Measurements from ENCODE around the gene ZNF485. TPM values are rescaled to one million over a fixed set of nuclear protein-coding genes. Genes with fewer than 3 reads are reported as not detected.
"Not testable (repeated sequence)": the region's sequence is repeated elsewhere in the genome, so short reads cannot be mapped to it uniquely, and the experiment has no call there.

Gene ZNF485
- total RNA-seq, 1 donor from 2014 or later: 5.2 TPM

DNA sequence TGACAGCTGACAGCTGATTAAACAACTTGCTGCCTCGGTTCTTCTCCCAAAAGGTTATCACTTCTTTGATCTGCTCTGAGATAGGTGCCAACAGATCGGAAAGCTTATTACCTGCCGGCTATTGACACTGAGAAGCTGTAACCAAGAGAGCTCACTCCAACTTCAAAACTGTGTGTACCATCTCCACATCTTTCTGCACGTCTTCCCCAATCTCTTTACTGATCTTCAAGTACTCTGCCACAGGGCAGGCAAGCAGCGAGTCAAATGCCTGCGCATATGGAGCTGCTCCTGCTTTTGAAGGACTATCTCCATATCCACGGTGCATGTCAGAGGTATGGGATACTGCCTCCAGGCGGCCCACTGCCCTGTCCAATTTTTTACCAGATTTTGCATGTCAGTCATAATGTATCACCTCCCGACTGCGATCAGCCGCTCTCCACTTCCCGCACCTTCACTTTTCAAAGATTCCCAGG is 352 bp upstream of the ZNF485 start:
- no peak for DNase-seq (ENCODE audit: low read depth)

DNA sequence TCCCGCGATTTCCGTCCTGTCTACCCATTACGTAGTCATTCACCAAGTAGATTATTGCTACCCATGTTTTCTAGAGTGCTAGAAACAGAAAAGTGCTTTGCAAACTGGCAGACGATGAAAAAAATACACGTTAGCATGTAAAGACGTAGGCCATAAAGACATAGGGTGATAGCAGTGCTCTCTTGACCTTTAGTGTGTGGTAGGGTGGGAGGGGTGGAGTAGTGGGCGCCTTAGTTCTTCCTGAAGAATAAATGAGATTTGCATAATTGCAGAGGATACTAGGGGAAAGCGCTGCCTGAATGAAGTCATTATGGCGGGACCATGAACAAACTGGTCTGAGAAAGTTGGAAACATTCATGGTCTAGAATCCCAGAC is 948 bp downstream of the ZNF485 start:
- no peak for DNase-seq (ENCODE audit: low read depth)

DNA sequence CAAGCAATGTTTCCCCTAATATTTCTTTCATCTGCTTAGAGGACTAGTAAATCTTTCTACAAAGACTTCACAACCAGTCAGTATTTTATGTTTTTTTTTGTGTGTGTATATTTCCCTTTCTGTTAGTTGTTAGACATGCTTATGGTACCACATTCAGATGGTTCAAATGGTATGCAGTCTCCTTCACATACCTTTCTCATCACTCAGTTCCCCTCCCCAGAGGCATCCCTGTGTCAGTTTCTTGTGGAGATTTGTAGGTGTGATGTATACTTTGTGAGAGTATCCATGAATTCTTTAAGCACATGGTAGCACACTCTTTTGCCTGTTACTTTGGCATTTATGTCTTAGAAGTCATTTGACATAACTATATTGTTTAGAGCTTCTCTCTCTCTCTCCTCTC is 4.4 kb downstream of the ZNF485 start:
- DNase-seq (ENCODE audit: low read depth): no peak

DNA sequence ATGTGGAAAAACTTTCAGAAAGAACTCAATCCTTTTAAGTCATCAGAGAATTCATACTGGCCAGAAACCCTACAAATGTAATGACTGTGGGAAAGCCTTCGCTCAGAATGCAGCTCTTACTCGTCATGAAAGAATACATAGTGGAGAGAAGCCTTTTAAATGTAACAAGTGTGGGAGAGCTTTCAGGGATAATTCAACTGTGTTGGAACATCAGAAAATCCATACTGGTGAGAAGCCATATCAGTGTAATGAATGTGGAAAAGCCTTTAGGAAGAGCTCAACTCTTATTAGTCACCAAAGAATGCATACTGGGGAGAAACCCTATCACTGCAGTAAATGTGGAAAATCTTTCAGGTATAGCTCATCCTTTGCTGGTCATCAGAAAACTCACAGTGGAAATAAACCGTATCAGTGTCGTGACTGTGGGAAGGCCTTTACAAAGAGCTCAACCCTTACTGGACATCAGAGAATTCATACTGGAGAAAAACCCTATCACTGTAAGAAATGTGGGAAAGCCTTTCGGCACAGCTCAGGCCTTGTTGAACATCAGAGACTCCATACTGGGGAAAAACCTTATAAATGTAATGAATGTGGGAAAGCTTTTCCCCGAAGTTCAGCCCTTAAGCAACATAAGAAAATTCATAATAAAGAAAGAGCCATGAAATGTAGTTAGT is 10.6 kb downstream of the ZNF485 start:
- DNase-seq (ENCODE audit: low read depth): no peak

DNA sequence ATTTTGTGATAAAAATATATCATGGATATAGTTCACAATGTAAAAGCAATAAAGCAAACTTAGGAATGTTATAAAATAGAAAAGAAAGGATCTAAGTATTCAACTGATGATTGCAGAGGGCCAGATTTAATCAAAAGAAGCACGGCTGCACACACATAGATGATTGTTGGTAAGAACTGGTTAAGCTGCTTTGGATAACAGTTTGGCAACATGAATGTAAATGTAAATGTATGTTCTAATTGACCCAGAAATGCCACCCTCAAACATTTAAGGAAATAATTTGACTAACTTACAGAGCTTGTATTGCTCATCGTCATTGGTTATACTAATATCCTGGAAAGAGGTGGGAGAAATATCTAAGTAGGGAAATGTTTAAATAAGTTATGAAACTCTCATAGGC is 13.1 kb downstream of the ZNF485 start:
- no peak for DNase-seq (ENCODE audit: low read depth)

DNA sequence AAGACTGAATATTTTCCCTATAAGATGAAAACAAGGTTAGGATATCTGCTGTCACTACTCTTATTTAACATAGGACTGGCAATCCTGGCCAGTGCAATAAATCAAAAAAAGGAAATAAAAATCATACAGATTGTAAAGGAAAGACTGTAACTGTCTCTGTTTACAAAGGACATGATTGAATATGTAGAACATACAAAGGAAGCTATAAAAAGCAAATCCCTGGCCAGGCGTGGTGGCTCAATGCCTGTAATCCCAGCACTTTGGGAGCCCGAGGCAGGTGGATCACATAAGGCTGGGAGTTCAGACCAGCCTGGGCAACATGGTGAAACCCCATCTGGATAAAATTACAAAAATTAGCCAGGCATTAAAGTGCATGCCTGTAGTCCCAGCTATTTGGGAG is 15.8 kb downstream of the ZNF485 start:
- no peak for DNase-seq (ENCODE audit: low read depth)

DNA sequence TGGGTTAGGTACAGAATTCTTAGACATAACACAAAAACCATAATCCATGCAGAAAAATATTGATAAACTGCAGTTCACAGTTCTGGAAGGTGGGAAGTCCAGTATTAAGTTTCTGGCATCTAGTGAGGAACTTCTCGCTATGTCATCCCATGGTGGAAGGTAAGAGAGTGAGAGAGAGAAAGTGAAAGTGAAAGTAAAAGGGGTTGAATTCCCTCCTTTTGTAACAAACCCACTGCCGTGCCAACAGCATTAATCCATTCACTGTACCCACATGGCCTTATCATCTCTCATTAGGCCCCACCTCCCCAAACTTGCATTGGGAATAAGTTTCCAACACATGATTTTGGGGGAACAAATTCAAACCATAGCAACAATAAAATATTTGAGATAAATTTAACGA is 17.1 kb downstream of the ZNF485 start:
- peak; percentile 20 for DNase-seq (ENCODE audit: low read depth)

DNA sequence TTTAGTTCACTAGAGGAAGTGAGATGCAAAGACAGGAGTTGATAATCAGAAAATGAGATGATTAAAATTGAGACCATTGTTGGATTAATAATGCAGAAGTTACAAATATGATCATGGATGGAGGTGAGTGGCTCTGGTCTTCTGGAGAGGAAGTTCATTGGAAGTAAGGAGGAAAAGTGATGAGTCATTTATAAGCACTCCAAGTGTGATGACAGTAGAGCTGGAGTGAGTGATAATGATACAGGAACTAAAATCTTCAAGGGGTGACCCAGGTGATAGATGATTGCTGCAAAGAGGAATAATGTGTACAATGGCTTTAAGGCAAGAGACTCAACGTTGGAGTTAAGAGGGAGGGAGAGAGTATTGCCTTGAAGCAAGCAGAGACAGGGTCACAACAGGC is 21.7 kb downstream of the ZNF485 start:
- DNase-seq (ENCODE audit: low read depth): no peak

DNA sequence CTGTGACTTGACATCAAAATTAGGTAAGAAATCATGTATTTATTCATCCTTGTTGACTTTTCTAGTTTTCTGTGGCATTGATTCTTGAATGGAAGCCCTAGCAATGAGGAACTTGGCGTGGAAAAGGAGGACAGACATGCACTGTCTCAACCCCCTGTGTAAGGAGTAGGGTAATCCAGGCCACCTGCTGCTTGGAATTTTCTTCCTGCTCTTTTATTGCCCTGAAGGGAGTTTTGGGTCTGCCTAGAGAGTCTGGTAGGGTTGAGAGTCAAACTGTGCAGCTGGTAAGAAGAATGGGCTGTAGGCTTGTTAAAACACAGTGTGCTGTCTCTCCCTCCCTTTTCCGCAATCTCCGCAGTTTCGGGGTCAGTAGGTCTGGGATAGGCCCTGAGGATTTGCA is 22.7 kb downstream of the ZNF485 start:
- no peak for DNase-seq (ENCODE audit: low read depth)

DNA sequence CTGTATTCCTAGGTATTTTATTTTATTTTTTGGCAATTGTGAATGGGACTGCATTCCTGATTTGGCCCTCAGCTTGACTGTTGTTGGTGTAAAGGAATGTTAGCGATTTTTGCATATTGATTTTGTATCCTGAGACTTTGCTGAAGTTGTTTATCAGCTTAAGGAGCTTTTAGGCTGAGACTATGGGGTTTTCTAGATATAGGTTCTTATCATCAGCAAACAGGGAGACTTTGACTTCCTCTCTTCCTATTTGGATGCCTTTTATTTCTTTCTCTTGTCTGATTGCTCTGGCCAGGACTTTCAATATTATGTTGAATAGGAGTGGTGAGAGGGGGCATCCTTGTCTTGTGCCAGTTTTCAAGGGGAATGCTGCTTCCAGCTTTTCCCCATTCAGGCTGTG is 29.6 kb downstream of the ZNF485 start:
- DNase-seq (ENCODE audit: low read depth): not testable (repeated sequence)

DNA sequence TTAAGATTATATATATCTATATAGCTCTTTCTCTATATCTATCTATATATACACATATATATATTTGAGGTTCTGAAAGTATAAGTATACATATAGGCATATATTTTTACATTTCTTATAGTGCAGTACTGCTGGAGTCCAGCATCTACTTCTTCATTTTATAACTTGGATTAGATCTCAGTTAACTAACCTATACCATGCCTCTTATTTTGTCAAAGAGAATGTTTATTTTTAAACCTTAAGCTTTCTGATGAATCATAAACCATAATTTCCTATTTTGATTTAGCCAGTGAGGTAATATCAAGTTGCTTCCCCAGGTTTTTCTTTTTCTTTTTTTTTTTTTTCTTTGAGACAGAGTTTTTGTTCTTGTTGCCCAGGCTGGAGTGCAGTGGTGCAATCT is 34.4 kb downstream of the ZNF485 start:
- DNase-seq (ENCODE audit: low read depth): no peak

DNA sequence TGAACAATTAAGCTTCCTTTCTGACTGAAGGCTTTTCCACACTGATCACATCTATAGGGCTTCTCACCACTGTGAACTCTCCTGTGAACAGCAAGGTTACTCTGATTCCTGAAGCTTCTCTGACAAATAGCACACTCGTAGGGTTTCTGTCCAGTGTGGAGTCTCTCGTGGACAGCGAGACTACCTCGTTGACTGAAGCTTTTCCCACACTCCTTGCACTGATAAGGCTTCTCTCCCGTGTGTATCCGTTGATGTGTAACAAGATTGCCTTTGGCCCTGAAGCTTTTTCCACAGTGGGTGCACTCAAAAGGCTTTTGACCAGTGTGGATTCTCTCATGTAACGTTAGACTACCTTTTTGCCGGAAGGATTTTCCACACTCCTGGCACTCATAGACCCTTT is 38.0 kb downstream of the ZNF485 start:
- DNase-seq (ENCODE audit: low read depth): no peak

DNA sequence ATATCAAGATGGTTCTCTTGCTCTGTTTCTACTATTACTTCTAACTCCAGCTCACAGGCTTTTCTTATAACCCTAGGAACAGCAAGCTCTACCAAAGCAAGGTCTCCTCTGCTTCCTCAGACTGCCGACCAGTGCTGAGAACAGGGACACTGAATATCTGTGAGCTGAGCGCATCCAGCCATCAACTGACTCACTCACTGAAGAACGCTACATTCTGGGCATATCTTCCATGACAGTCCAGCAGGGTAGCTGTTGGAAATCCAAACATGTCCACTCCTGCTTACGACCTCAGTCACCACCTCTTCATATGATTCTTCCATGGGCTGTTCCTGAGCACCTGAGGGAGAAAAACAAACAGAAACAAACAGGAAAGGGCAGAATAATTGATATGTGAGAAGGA is 39.6 kb downstream of the ZNF485 start:
- no peak for DNase-seq (ENCODE audit: low read depth)

DNA sequence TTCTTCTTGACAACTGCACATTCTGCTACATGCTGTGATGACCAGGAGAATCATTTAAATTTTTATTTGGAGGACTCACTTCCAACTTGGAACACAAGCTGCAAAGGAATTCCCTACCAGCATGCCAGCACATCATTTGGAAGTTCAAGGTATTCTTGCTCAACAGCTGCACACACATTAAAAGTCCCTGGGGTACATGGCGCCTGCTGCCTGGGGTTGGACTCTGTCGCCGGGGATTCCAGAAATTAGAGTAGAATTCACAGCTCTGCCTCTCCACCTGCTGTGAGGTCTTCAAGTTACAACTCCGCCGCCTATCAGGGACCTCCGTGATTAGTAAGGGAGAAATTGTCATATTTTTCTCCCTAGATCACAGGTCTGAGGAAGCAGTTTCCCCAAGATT is 41.3 kb downstream of the ZNF485 start:
- DNase-seq (ENCODE audit: low read depth): no peak

DNA sequence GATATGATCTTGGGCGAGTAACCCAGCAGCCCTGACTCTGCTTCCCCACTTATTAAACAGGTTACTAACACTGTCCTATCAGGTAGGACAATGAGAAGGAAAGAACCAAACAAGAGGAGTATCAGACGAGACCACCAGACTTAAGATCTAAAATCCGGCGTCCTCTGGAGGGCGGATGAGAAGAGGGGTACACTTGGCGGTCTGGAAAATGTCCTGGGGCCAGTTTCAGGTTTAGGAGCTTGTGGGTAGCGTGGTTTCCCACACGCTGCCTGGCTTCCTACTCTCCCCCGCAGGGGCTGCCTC is 41.8 kb downstream of the ZNF485 start:
- no peak for DNase-seq (ENCODE audit: low read depth)

DNA sequence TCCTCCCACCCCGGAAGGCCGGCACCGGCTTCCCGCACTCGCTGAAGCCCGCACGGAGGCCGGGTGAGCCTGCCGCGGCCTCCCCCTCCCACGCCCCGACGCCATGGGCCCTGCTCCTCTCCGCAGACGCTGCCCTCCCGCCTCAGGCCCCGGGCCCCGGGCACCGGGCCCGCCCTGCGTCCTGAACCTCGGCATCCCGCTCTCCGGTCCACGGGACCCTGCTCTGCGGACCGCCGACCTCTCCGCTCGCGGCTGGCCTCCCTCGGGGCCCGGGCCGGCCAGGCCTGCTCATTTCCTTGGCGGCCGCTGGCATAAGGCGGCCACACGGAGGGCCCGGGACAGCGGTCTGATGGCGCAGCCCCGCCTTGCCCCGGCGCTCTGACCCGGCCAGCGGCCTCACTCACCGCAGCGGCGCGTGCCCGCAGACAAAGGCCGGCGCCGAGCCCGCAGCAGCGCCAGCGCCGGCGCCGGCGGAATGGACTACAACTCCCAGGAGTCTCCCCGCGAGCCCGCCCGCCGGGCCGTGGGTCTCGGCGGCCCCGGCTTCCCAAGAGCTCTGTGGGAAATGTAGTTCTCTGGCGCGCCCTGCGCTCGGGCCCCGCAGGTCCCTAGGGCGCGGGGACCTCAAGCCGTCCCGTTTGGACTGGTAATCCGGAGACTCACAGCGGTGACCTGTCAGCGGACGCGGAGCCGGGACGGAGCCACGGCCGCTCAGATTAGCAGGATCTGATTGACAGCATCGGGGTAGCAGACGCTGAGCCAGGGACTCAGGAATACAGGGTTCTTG is 42.4 kb downstream of the ZNF485 start, which contains the start of gene ZNF32:
ZNF32 (minus strand) TSS at position 484 of the 787 bp plus-strand sequence. CDS start 2,748 bp downstream, outside the sequence.
- DNase-seq (ENCODE audit: low read depth): peak; percentile 38

DNA sequence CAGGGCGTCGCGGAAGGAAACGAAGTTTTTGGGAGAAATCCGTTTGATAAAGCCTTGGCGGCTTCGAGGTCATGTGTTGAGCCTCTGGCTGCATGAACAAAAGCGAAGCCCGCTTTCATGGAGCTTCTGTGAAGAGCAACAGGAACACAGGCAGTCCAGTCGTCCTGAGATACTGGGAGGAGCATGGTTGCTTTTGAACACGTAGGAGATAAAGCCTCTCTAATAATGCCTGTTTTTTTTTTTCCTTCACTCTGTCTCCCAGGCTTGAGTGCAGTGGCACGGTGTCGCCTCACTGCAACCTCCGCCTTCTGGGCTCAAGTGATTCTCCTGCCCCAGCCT is 42.9 kb downstream of the ZNF485 start:
- no peak for DNase-seq (ENCODE audit: low read depth)

DNA sequence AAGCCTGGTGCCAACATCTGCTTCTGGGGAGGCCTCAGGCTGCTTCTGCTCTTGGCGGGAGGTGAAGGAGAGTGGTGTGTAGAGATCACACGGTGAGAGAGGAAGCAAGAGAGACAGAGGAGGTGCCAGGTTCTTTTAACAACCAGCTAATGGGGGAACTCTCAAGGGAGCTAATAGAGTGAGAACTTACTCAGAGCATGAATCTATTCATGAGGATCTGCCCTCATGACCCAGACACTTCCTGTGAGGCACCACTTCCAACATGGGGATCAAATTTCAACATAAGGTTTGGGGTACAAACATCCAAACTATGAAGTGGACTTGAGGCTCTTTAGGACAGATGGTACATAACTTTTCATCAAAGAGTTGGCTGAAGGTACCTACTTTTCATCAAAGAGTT is 47.5 kb downstream of the ZNF485 start:
- no peak for DNase-seq (ENCODE audit: low read depth)

DNA sequence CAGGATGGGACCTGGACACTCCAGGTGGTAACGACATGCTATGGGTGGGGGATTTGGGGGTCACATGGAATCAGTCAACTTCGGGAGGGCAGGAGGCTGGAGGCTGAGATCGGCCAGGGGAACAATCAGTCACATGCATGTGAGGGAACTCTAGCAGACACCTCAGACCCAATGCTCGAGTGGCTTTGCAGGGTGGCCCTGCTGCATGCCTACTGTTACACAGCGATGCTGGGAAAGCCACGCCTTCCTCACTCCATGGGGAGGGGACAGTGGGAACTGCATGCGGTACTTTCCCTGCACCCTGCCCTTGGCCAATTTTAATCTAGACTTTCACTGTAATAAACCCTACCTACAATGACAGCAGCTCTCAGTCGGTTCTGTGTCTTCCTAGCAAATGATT is 49.1 kb downstream of the ZNF485 start:
- no peak for DNase-seq (ENCODE audit: low read depth)

DNA sequence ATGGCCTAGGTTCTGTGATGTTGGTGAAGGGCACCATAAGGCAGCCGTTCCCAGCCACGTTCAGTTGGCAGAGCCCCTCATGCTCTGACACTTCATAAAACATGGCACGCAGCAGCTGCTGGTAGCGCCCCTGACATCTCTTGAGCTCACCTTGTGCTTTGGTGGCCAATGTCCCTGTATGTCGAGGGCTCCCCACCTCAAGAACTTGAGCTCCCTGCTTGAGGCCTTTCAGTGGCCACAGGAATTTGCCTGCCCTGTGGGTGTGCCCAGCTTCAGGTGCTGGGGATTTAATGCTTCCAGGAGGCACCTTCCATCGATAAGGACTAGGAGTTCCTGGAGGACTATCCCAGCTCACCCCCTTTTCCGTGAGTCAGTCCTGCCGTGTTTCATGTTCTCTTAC is 52.0 kb downstream of the ZNF485 start:
- no peak for DNase-seq (ENCODE audit: low read depth)

DNA sequence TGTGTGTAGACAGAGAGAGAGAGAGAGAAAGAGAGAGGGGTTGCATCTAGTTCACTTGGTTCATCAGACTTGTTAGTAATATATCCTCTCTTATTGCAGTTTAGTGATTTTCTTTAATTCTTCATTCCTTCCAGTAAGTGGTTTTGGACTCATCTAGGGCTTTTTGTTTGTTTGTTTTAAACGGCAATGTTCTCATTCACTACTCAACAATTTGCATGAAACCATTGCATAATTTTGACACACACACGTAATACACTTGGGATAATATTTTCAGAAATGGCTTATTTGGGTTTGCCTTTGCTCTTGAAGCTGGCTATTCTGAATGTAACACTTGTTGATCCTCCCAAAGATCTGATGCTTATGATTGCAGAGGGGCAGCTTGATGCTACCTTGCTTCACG is 58.8 kb downstream of the ZNF485 start:
- DNase-seq (ENCODE audit: low read depth): no peak

DNA sequence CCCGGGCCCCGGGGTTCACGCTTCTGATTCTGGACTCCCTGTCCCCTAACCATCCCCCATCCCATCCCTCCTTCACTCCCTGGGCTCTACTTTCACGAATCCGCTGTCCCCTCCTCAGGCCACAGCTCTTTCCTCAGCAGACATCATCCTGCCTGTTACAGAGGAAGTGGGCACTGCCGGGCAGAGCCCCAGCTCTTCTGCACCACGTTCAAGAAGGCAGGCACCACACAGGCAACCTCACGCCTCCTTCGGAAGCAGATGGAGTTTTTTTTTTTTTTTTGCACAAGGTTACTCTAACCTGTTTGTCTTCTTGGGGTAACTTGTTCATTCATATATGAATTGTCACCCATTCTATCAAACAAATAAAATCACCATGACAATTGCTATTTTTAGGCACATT is 60.3 kb downstream of the ZNF485 start:
- no peak for DNase-seq (ENCODE audit: low read depth)

DNA sequence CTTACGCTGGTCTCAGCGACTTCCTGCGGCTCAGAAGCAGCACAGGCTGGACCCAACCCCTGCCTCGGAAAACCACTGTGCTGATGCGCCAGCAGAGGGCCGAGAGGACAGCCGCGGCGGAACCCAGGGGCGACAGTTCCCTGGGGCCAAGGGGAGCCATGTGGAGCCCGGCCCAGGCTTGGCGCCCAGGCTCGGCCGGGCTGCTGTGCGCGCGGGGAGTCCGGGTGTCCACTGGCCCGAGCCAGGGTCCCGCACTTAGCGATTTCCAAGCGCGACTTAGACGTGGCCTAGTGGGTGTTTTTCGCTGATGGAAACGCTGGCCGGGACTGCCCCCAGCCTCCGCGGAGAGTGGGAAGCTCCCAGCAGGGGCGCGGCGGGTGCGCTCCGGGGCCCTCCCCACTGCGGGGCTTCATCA is 61.1 kb downstream of the ZNF485 start:
- no peak for DNase-seq (ENCODE audit: low read depth)

Measured in renal cortical epithelial cell (primary cell).